Measurements from ENCODE around the gene ZBTB17.
"Not testable (repeated sequence)": the region's sequence is repeated elsewhere in the genome, so short reads cannot be mapped to it uniquely, and the experiment has no call there.

The ZBTB17 gene

DNA sequence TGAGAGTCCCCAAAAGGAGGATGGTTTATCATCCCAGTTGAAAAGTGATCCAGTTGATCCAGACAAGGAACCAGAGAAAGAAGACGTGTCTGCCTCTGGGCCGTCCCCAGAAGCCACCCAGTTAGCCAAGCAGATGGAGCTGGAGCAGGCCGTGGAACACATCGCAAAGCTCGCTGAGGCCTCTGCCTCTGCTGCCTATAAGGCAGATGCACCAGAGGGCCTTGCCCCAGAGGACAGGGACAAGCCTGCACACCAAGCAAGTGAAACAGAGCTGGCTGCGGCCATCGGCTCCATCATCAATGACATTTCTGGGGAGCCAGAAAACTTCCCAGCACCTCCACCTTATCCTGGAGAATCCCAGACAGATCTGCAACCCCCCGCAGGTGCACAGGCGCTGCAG is 43.3 kb downstream of the ZBTB17 start:
- no peaks in the 10 kb centered on the region for H3K27me3 ChIP-seq
- DNase-seq, result no peak
- H3K4me1 ChIP-seq, result no peaks in the 10 kb centered on the region
- H3K4me3 ChIP-seq (ENCODE audit: low read depth, low read length), result no peak overlapping the region
- H3K36me3 ChIP-seq, result peaks cover 49% of the 10 kb centered on the region
- no peak for TF ChIP-seq CTCF (IDR thresholded peaks at IDR 0.05; ENCODE audit: low read depth, low read length)
- no peaks in the 10 kb centered on the region for H3K9me3 ChIP-seq

GRCh38 chr1:15931884-15932283 is 44.0 kb downstream of the ZBTB17 start:
- Histone ChIP-seq H3K4me1 (no peaks in the 10 kb centered on the region), H3K9me3 (no peaks in the 10 kb centered on the region)
- no peak for DNase-seq

GRCh38 chr1:15931401-15931800 is 44.5 kb downstream of the ZBTB17 start:
- Histone ChIP-seq H3K4me1 (no peaks in the 10 kb centered on the region), H3K4me3 (ENCODE audit: low read depth, low read length) (no peak overlapping the region), H3K27me3 (no peaks in the 10 kb centered on the region), H3K36me3 (peaks cover 44% of the 10 kb centered on the region), H3K9me3 (no peaks in the 10 kb centered on the region)
- DNase-seq, result no peak
- no peak for TF ChIP-seq CTCF (IDR thresholded peaks at IDR 0.05; ENCODE audit: low read depth, low read length)

More at GRCh38 chr1:15931884-15932283, 44.0 kb downstream of the ZBTB17 start:
- Histone ChIP-seq H3K36me3 (peaks cover 44% of the 10 kb centered on the region), H3K4me3 (ENCODE audit: low read depth, low read length) (no peak overlapping the region), H3K27me3 (no peaks in the 10 kb centered on the region)
- TF ChIP-seq CTCF (IDR thresholded peaks at IDR 0.05; ENCODE audit: low read depth, low read length), result no peak

DNA sequence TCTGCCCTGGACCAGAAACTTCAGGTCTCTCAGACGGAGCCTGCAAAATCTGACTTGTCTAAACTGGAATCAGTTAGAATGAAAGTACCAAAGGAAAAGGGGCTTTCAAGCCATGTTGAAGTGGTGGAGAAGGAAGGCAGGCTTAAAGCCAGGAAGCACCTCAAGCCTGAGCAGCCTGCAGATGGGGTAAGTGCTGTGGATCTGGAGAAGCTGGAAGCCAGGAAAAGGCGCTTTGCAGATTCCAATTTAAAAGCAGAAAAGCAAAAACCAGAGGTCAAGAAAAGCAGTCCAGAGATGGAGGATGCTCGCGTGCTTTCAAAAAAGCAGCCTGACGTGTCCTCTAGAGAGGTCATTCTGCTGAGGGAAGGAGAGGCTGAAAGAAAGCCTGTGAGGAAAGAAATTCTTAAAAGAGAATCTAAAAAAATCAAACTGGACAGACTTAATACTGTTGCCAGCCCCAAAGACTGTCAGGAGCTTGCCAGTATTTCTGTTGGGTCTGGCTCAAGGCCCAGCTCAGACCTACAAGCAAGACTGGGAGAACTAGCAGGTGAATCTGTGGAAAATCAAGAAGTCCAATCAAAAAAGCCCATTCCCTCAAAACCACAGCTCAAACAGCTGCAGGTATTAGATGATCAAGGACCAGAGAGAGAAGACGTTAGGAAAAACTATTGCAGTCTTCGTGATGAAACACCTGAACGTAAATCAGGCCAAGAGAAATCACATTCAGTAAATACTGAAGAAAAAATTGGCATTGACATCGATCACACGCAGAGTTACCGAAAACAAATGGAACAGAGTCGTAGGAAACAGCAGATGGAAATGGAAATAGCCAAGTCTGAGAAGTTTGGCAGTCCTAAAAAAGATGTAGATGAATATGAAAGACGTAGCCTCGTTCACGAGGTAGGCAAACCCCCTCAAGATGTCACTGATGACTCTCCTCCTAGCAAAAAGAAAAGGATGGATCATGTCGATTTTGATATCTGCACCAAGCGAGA is 46.6 kb downstream of the ZBTB17 start:
- TF ChIP-seq CTCF (IDR thresholded peaks at IDR 0.05; ENCODE audit: low read depth, low read length), result no peak
- peaks cover 36% of the 10 kb centered on the region for H3K36me3 ChIP-seq
- no peak overlapping the region for H3K4me3 ChIP-seq (ENCODE audit: low read depth, low read length)
- H3K9me3 ChIP-seq, result no peaks in the 10 kb centered on the region
- H3K4me1 ChIP-seq, result no peaks in the 10 kb centered on the region
- no peaks in the 10 kb centered on the region for H3K27me3 ChIP-seq
- no peak for DNase-seq

- peaks cover 35% of the 10 kb centered on the region for H3K36me3 ChIP-seq
- H3K27me3 ChIP-seq; H3K9me3 ChIP-seq; H3K4me1 ChIP-seq; H3K4me3 ChIP-seq (ENCODE audit: low read depth, low read length); DNase-seq: not testable (repeated sequence)
Observed at GRCh38 chr1:15926448-15926847, 49.5 kb downstream of the ZBTB17 start.

- H3K36me3 ChIP-seq, result peaks cover 22% of the 10 kb centered on the region
- H3K4me1 ChIP-seq, result no peaks in the 10 kb centered on the region
- no peak for TF ChIP-seq CTCF (IDR thresholded peaks at IDR 0.05; ENCODE audit: low read depth, low read length)
- DNase-seq, result no peak
- no peaks in the 10 kb centered on the region for H3K9me3 ChIP-seq
- no peaks in the 10 kb centered on the region for H3K27me3 ChIP-seq
- H3K4me3 ChIP-seq (ENCODE audit: low read depth, low read length), result no peak overlapping the region
Observed at GRCh38 chr1:15923241-15923640, 52.7 kb downstream of the ZBTB17 start.

Data from BE2C (cell line).